Activated CD4-positive, alpha-beta T cell treated with anti-CD3 and anti-CD28 coated beads, Interleukin-2, amount 50 U/mL, for 4 hours (primary cell): ENCODE results near the gene KRT9.

Source experiments
- DNase-seq, 2 experiments: peaks; one replicate each; pipeline ENCODE4 v3.0.0-alpha.2; 2020

Gene KRT9

DNA sequence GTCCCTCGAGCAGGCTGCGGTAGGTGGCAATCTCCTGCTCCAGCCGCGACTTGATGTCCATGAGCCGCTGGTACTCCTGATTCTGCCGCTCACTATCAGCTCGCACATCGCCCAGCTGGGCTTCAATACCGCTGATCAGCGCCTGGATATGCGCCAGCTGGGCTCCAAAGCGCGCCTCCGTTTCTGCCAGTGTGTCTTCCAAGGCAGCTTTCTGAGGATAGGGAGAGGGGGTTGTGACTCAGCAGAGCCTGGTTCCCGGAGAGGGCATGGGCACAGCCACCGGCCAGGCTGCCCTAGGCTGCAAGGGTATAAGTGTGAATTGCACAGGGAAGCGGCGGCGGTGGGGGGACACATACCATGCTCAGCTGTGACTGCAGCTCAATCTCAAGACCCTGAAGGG is 48.1 kb downstream of the KRT9 start:
- DNase-seq, result no peak

DNA sequence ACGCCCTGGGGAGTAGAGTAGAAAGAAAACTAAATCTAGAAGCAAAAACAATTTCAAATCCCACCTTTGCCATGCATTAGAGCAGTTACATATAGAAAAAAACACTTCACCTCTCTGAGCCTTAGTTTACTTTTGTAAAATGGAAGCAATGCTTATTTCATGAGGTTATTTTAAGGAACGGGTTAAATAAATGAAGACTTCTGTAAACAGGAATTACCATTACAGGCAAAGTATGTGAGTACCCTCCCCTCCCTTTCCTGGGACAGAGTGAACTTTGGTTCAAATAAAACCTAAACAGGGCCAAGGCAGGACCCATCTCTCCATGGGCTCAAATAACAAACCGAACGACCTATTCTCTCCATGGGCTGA is 48.6 kb downstream of the KRT9 start:
- no peak for DNase-seq

DNA sequence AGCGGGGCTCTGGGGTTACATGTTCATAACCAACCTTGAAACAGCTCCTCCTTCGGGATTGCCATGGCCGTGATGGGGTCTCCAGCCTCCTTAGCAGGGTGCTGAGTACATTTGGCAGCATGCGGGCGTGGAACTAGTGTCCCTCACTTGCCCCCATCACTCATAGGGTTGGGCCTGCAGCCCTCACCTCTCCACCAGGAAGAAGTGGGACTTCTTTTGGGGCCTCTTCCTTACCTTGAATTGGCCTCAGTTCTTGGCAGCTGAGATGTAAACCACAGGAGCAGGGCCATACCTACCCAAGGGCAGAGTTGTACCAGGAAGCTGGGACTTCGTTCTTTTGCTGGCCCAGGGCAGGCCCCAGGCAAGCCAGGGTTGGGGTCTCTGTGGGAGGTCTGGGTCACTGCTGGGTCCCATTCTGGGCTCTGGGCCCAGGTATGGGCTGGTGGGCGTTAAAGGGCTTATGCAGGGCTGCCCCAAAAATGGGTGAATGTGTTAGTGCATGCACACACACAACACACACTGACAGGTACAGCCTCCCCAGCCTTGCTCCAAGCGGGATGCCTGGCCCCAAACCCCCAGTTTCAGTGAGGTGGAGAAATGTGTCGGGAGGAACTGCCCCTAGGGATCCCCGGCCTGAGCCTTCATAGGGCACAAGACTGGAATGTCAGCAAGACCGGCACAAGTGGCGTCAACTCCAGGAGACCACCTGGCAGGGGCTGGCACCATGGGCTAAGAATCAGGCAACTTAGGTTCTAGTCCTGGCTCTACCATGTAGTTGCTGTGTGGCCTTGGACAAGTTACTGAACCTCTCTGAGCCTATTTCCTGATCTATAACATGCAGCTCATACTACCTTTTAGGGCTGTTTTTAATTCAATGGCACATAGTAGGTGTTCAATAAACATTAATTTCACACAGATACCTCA is 49.3 kb downstream of the KRT9 start:
- no peak for DNase-seq

DNA sequence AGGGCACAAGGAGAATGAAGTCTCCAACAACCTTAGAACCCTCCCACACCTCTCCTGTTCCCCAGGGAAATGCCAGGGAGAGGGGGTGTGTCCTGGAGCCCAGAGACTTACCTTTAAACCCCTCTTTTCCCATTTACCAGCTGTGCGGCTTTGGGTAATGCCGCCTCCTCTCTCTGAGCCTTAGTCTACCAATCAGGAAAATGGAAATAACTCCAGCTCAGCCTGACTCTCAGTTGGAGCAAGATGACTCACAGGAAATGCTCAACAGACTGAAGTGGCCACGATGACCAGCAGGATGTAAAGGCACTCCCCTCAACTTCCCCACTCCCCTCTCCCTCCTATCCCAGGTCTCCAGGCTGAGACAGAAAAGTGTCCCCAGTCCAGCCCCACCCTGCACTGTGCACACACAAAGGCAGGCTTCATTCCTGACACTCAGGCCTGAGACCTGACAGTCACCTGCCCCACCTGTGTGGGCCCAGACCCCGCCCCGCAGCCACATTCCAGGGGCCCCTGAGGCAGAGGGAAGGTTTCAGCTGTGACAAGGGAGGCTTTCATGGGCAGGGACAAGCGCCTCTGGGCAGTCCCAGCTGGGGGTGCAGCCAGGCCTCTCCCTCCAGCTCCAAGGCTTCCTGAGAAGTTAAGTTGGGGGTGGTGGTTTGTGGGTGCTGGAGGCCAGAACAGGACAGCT is 50.1 kb downstream of the KRT9 start:
- DNase-seq, result no peak

DNA sequence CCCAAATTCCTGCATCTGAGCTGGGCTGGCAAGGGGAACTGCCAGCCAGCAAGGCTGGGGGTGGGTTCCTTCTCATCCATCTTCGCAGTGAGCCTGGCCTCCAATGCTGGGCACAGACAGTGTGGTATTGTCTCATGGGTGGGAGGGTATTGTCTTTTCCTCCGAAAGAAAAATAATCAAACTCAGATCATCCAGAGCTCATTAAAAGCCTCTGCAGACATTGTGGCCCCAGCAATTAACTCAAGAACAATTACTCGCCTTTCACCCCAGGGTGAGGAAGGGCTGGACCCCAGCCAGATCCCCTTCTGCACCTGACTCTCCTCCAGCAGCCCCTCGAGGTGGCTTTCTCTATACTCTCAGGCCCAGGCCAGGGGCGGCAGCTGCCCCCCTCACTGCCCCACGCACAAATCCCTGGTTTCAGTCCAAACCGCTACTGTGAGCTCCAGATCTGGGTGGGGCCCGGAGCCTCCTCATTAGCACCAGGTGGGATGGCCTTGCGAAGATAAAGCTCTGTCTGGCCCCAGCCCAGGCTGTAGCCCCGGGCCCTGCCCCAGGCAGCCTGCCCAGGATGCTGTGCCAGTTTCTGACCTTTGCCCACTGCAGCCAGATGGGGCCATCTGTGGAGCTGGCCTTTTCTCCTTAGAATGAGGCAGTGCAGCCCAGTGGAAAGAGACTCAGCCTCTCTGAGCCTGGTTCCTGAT is 50.9 kb downstream of the KRT9 start:
- DNase-seq, result no peak

DNA sequence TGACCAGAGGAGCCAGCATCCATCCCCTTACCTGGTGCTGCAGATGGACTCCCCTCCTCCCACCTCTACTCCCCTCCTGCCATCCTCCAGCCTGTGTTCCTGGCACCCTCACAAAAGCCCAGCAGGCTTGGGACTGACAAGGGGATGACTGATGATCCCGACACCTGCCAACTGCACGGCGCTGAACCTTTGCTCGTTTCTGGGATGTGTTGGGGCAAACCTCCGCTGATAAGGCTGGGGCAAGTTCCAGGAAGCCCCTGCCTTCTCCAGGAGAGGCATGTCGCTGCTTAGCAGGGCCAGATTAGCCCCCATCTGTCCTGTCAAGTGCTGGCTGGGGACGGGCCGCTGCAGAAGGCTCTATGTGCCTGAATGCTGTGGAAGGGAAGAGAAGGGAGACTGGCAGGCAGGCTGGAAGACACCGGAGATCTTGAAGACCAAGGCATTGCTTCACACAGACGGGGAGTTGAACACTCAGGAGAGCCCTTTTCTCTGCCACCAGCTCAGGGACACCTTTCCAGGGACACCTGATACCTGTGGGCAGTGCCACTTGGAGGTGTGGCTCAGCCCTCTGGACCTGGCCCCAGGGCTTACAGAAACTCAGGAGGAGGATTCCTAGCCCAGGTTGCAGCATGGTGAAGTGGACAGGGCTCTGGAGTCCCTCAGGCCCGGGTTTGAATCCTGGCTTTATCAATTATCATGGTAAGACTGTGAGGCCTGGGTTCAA is 52.2 kb downstream of the KRT9 start:
- no peak for DNase-seq

DNA sequence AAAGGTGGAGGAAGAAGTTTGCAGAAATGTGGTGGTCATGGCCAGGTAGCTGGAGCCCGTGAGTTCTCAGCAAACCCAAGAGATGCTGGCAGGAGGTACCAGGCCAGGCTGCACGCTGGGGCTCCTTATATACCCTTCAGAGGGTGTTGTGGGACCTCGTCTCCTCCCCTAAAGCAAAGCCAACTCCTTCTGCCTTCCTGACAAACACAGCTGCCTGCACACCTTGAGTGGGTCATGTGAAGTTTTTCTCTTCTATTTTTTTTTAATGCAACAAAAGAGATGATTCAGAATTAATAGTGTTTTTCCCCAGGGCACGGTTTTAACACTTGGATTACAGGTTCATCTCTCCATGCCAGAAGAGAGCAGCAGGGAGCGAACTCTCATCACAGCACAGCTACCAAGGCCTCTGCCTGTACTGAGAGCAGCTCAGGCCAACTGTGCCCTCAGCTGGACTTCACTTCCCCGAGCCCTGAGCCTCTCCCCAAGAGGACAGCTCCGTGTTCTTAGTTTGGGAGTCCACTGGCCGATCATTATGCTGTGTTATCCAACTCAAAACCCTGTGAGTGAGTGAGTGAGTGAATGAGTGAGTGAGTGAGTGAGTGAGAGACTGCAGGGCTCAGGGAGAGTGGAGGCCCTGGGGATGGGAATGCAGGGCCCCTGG is 52.9 kb downstream of the KRT9 start, which contains the start of gene KRT15:
KRT15 (minus strand) TSS at position 102 of the 661 bp plus-strand sequence; CDS start at position 39, 63 bp downstream.
- no peak for DNase-seq

DNA sequence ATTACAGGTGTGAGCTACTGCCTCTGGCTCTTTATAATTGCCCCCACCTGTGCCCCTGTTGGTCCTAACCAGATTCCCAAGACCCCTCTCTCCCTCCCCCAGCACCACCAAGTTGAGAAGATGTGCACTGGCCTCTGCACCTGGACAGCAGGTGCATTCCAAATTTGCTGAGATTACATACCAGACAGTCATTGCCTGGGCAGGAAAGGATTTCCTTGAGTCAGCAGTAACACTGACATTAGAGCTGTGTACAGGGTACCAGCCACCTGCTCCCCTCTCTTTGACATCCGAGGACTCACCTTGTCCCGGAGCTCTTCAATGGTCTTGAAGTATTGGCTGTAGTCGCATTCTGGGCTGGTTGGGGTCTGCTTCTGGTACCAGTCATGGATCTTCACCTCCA is 53.8 kb downstream of the KRT9 start:
- DNase-seq, result no peak

DNA sequence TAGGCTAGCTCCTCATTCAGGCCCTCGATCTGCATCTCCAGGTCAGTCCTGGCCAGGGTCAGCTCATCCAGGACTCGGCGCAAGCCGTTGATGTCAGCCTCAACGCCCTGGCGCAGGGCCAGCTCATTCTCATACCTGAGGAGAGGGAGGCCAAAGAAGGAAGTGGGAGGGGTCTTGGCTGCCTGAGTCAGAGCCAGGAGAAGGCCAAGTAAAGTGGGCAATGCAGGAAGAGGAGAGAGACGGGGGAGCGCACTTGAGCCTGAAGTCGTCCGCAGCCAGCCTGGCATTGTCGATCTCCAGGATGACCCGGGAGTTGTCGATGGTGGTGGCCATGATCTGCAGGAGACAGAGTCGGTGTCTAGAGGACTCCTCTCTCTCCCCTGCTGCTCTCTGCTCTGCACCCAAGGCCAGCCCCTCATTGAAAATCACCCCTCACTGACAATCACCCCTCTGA is 55.0 kb downstream of the KRT9 start:
- DNase-seq, result no peak

DNA sequence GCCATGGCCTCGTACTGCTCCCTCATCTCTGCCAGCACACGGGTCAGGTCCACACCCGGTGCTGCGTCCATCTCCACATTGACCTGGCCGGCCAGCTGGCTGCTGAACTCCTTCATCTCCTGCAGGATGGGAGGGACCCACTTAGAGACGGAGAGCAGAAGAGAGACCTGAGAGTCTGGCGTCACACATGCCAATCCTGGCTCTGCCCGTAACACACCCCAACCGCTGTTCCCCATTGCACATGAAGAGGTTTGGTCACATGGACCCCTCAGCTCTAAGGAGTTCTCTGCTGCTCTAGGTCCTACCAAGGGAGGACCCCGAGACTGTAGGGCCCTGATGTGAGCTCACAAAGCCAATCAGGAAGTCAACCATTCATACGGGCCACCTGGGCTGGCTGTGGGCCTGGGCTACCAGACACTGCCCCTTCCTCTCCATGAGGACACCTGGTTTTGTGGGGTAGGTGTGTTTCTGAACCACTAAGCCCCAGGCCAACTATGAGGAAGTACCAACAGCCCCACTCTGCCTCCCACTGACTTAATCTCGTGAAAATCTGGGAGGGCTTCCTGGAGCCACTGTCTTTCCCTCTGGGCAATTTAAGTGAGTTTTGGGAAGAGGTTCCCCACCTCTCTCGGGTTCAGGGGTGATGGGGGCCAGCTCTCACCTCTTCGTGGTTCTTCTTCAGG is 55.6 kb downstream of the KRT9 start:
- DNase-seq, result no peak
